ENCODE measurements around the gene NLGN1. TPM values are rescaled to one million over a fixed set of nuclear protein-coding genes. Genes with fewer than 3 reads are reported as not detected.

The NLGN1 gene
- total and polyA plus RNA-seq, 12 donors: 0.88 to 19.9 (median 12.6) TPM

- WGBS, 2 donors: 57 to 66% methylated on average over 3 of the region's 3 CpGs
- no peak for DNase-seq
- intact Hi-C loops (cut with DNase I): loop anchor here in 1 of 10 donors (2.0 kb wide), 1 partner anchor 19 kb away; no protein-coding TSS in a partner anchor
Observed at GRCh38 chr3:174253196-174253823, 855.8 kb downstream of the NLGN1 start.

GRCh38 chr3:174253940-174254339, 856.4 kb downstream of the NLGN1 start:
- Histone ChIP-seq H3K9me3 (peaks cover 0 to 18% (median 5%) of the 10 kb centered on the region in 11 donors), H3K4me1 (peaks cover 0 to 8% (median 0%) of the 10 kb centered on the region in 9 donors), H3K36me3 (no peaks in the 10 kb centered on the region), H3K27ac (no peak overlapping the region), H3K27me3 (no peaks in the 10 kb centered on the region), H3K4me3 (no peak overlapping the region)
- WGBS, 2 donors: 92 to 94% methylated on average over 4 of the region's 4 CpGs
- no peak for TF ChIP-seq CTCF (IDR thresholded peaks at IDR 0.05)
- intact Hi-C loops (cut with DNase I): loop anchor here in 1 of 10 donors (2.0 kb wide), 1 partner anchor 19 kb away; no protein-coding TSS in a partner anchor
- DNase-seq (no peak), ATAC-seq (no peak)

More at GRCh38 chr3:174253196-174253823, 855.8 kb downstream of the NLGN1 start:
- no peak overlapping the region for H3K27ac ChIP-seq
- no peak for TF ChIP-seq CTCF (IDR thresholded peaks at IDR 0.05)
- H3K9me3 ChIP-seq: peaks cover 0 to 18% (median 5%) of the 10 kb centered on the region in 11 donors
- no peak overlapping the region for H3K4me3 ChIP-seq
- peaks cover 0 to 8% (median 0%) of the 10 kb centered on the region in 9 donors for H3K4me1 ChIP-seq
- ATAC-seq: no peak
- H3K36me3 ChIP-seq: no peaks in the 10 kb centered on the region
- no peaks in the 10 kb centered on the region for H3K27me3 ChIP-seq

GRCh38 chr3:174255454-174255853, 857.9 kb downstream of the NLGN1 start:
- TF ChIP-seq CTCF (IDR thresholded peaks at IDR 0.05): no peak
- WGBS, 2 donors: 88% methylated on average over 6 of the region's 6 CpGs
- Histone ChIP-seq H3K9me3 (peaks cover 0 to 18% (median 5%) of the 10 kb centered on the region in 11 donors), H3K4me3 (no peak overlapping the region), H3K36me3 (no peaks in the 10 kb centered on the region), H3K4me1 (peaks cover 0 to 8% (median 0%) of the 10 kb centered on the region in 9 donors), H3K27me3 (no peaks in the 10 kb centered on the region), H3K27ac (no peak overlapping the region)
- intact Hi-C loops (cut with DNase I): no loop called here
- DNase-seq: no peak
- no peak for ATAC-seq

GRCh38 chr3:174266476-174266875, 868.9 kb downstream of the NLGN1 start:
- Histone ChIP-seq H3K27me3 (no peaks in the 10 kb centered on the region), H3K9me3 (no peaks in the 10 kb centered on the region), H3K27ac (no peak overlapping the region), H3K36me3 (no peaks in the 10 kb centered on the region), H3K4me3 (no peak overlapping the region), H3K4me1 (no peaks in the 10 kb centered on the region)
- intact Hi-C loops (cut with DNase I): no loop called here
- no peak for ATAC-seq
- 62% methylated on average over 2 of the region's 2 CpGs for WGBS, 2 donors
- no peak for DNase-seq
- no peak for TF ChIP-seq CTCF (IDR thresholded peaks at IDR 0.05)

Data from heart right ventricle (tissue), 16 donors.